Measurements from ENCODE around the gene PLXNC1.

- TF ChIP-seq EGR1 (IDR thresholded peaks at IDR 0.05; ENCODE audit: low read depth in 2 of 2) (no peak), RAD21 (IDR thresholded peaks at IDR 0.05) (no peak), RXRA (IDR thresholded peaks at IDR 0.05) (no peak), SP1 (IDR thresholded peaks at IDR 0.05) (no peak), YY1 (IDR thresholded peaks at IDR 0.05) (no peak), JUND (IDR thresholded peaks at IDR 0.05) (no peak), HNF4G (IDR thresholded peaks at IDR 0.05) (no peak), GABPA (IDR thresholded peaks at IDR 0.05 in 1 of 2, conservative IDR thresholded peaks at IDR 0.05 in 1 of 2) (no peak), REST (IDR thresholded peaks at IDR 0.05) (no peak), ZBTB33 (IDR thresholded peaks at IDR 0.05) (no peak), TAF1 (conservative IDR thresholded peaks at IDR 0.05) (no peak)
- TF ChIP-seq, protein P1, sequence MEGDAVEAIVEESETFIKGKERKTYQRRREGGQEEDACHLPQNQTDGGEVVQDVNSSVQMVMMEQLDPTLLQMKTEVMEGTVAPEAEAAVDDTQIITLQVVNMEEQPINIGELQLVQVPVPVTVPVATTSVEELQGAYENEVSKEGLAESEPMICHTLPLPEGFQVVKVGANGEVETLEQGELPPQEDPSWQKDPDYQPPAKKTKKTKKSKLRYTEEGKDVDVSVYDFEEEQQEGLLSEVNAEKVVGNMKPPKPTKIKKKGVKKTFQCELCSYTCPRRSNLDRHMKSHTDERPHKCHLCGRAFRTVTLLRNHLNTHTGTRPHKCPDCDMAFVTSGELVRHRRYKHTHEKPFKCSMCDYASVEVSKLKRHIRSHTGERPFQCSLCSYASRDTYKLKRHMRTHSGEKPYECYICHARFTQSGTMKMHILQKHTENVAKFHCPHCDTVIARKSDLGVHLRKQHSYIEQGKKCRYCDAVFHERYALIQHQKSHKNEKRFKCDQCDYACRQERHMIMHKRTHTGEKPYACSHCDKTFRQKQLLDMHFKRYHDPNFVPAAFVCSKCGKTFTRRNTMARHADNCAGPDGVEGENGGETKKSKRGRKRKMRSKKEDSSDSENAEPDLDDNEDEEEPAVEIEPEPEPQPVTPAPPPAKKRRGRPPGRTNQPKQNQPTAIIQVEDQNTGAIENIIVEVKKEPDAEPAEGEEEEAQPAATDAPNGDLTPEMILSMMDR (IDR thresholded peaks at IDR 0.05; ENCODE audit: low read depth, low read length, missing input control) = no peak
- TF ChIP-seq, protein P2, sequence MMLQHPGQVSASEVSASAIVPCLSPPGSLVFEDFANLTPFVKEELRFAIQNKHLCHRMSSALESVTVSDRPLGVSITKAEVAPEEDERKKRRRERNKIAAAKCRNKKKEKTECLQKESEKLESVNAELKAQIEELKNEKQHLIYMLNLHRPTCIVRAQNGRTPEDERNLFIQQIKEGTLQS (IDR thresholded peaks at IDR 0.05) = no peak
- TF ChIP-seq, protein P3, sequence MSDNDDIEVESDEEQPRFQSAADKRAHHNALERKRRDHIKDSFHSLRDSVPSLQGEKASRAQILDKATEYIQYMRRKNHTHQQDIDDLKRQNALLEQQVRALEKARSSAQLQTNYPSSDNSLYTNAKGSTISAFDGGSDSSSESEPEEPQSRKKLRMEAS (IDR thresholded peaks at IDR 0.05) = no peak
Observed at GRCh38 chr12:94266796-94267536, 118.6 kb downstream of the PLXNC1 start.
